MM.1S (cell line): ENCODE results near the gene USP10.
A peak's percentile ranks its signal among the peaks of the same experiment; 100 is the strongest.

Experiments
- DNase-seq: peaks from one replicate; pipeline ENCODE4 v3.0.0-alpha.2; 2015
- H2AFZ ChIP-seq: fragments of 300-600 bp; sonication (generic); 2 replicates; pipeline ENCODE4 v1.6.0; 2016; ENCODE audit warnings: antibody characterized with exemption, low read length
- H3F3A ChIP-seq: fragments of 300-600 bp; sonication (generic); 2 replicates; pipeline ENCODE4 v1.6.1; 2016; ENCODE audit warnings: mild to moderate bottlenecking, antibody characterized with exemption, low read length, moderate library complexity, mixed read lengths; ENCODE audit not compliant: insufficient read depth
- H3K27ac ChIP-seq: fragments of 300-600 bp; sonication (generic); 2 replicates; pipeline ENCODE4 v1.5.1; 2016; ENCODE audit warnings: mild to moderate bottlenecking, low read length
- H3K27me3 ChIP-seq: fragments of 300-600 bp; sonication (generic); replicated peaks from 2 replicates; pipeline ENCODE4 v1.6.0; 2016; ENCODE audit warnings: low read length; ENCODE audit not compliant: insufficient read depth
- H3K36me3 ChIP-seq: fragments of 300-600 bp; sonication (generic); replicated peaks from 2 replicates; pipeline ENCODE4 v1.6.1; 2016; ENCODE audit warnings: mild to moderate bottlenecking, low read length, mixed read lengths; ENCODE audit not compliant: insufficient read depth
- H3K4me1 ChIP-seq: fragments of 300-600 bp; sonication (generic); 2 replicates; pipeline ENCODE4 v1.6.1; 2016; ENCODE audit warnings: low read length, mixed read lengths
- H3K4me2 ChIP-seq: fragments of 300-600 bp; sonication (generic); 2 replicates; pipeline ENCODE4 v1.6.0; 2016; ENCODE audit warnings: low read depth, low read length
- H3K4me3 ChIP-seq: fragments of 300-600 bp; sonication (generic); 2 replicates; pipeline ENCODE4 v1.5.1; 2016; ENCODE audit warnings: low read length, mixed read lengths
- H3K79me2 ChIP-seq: fragments of 300-600 bp; sonication (generic); 2 replicates; pipeline ENCODE4 v1.6.1; 2016; ENCODE audit warnings: mixed run types, low read length, mixed read lengths
- H3K9ac ChIP-seq: fragments of 300-600 bp; sonication (generic); 2 replicates; pipeline ENCODE4 v1.6.1; 2016; ENCODE audit warnings: low read length, mixed read lengths
- H3K9me2 ChIP-seq: fragments of 300-600 bp; sonication (generic); replicated peaks from 2 replicates; pipeline ENCODE4 v1.6.1; 2016; ENCODE audit warnings: mild to moderate bottlenecking, low read length, mixed read lengths; ENCODE audit not compliant: insufficient read depth
- H3K9me3 ChIP-seq: fragments of 300-600 bp; sonication (generic); replicated peaks from 2 replicates; pipeline ENCODE4 v1.6.1; 2016; ENCODE audit warnings: mild to moderate bottlenecking, low read length, mixed read lengths; ENCODE audit not compliant: insufficient read depth
- H4K20me1 ChIP-seq: fragments of 300-600 bp; sonication (generic); 2 replicates; pipeline ENCODE4 v1.6.1; 2016; ENCODE audit warnings: mild to moderate bottlenecking, low read length, moderate library complexity, mixed read lengths; ENCODE audit not compliant: insufficient read depth
- EZH2 ChIP-seq: fragments of 300-600 bp; sonication (generic); optimal IDR thresholded peaks from 2 replicates; pipeline ENCODE3; 2017; ENCODE audit warnings: low read depth, mild to moderate bottlenecking, antibody characterized with exemption, low read length, mixed read lengths
- EZH2phosphoT487 ChIP-seq: fragments of 300-600 bp; sonication (generic); IDR thresholded peaks from 2 replicates; pipeline ENCODE4 v1.6.1; 2018; ENCODE audit warnings: antibody characterized with exemption, low read length
- TF ChIP-seq, protein P1 (sequence below): fragments of 300-600 bp; sonication (generic); IDR thresholded peaks from 2 replicates; pipeline ENCODE4 v1.5.1; 2016; ENCODE audit warnings: antibody characterized with exemption, low read length, mixed read lengths

The USP10 gene

DNA sequence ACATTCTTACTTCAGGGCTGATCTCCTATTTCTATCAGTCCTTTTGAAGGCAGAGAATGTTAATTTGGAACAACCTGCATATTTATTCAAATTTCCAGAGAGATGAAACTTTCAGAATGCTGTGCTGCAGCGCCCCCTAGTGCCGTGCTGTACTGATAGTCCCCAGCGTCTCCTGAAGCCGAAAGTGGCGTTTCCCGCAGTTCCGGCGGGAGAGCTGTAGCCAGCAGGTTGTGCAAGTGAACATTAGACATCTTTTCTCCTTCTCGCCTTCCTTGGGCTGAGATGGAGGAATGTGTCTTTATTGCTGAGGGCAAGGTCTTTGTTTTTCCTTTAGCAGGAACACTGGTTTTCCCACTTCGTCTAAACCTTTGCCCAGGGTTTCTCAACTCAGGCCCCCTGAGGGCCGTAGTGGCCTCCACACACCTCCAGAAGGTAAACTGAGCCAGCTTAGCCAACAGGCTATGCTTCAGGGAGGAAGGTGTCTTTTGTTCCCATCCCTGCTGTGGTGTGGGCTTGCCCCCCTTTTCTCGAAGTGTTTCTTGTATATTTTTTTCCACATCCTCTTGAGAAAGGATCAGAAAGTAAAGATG lies 26.4 kb downstream of the USP10 start:
- TF ChIP-seq, protein P1, sequence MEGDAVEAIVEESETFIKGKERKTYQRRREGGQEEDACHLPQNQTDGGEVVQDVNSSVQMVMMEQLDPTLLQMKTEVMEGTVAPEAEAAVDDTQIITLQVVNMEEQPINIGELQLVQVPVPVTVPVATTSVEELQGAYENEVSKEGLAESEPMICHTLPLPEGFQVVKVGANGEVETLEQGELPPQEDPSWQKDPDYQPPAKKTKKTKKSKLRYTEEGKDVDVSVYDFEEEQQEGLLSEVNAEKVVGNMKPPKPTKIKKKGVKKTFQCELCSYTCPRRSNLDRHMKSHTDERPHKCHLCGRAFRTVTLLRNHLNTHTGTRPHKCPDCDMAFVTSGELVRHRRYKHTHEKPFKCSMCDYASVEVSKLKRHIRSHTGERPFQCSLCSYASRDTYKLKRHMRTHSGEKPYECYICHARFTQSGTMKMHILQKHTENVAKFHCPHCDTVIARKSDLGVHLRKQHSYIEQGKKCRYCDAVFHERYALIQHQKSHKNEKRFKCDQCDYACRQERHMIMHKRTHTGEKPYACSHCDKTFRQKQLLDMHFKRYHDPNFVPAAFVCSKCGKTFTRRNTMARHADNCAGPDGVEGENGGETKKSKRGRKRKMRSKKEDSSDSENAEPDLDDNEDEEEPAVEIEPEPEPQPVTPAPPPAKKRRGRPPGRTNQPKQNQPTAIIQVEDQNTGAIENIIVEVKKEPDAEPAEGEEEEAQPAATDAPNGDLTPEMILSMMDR, result peak; percentile 71
- TF ChIP-seq EZH2phosphoT487, result no peak
- no peaks in the 10 kb centered on the region for H3F3A ChIP-seq
- no peaks in the 10 kb centered on the region for H3K27me3 ChIP-seq
- peak; percentile 52 for DNase-seq
- H3K79me2 ChIP-seq, result peaks cover 89% of the 10 kb centered on the region
- H3K36me3 ChIP-seq, result no peaks in the 10 kb centered on the region
- H3K4me2 ChIP-seq, result peak overlapping the region; percentile 18; the same call in 1 of the 2 replicates
- no peak overlapping the region for H2AFZ ChIP-seq
- H4K20me1 ChIP-seq, result peaks cover 12% of the 10 kb centered on the region
- H3K9me2 ChIP-seq, result no peaks in the 10 kb centered on the region
- H3K4me3 ChIP-seq, result no peak overlapping the region
- H3K27ac ChIP-seq, result no peak overlapping the region
- H3K4me1 ChIP-seq, result 0 out of 2 replicates have a peak, but pooled peaks cover 5% of the 10 kb centered on the region
- no peak overlapping the region for H3K9ac ChIP-seq
- H3K9me3 ChIP-seq, result no peaks in the 10 kb centered on the region

DNA sequence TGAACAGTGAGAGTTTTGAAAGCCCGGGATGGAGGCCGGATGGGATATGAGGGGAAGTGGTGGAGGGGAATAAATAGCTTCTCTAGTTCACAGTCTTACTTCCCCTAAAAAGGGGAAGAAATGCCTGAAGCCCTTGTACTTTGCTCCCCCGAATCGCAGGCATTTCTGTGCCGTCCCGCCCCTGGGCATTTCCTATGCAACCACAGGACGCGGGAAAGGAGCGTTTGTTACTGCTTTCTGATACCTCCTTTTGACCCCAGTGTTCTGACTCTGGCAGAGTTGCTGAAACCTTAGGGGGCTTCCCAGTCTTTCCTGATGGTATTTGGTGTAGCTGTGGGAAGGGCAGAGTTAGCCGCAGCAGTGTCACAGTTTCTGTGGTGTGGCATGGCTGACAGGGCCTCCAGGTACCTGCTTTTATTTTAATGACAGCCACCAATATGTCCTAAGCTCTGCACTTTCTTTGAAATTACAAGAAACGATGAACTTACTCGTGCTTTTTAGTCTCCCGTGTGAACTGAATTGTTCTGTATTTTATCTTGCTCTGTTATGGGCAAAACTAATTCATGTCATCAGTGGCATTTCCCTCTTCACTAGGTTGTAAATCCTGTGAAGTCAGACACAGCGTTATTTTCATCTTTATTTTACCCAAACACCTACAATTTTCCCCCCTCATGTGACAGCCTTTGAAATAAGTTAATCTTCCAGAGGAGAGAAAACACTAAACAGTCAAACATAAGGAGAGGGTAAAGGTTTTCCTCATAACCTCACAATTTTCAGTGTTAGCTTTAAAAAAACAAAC lies 27.1 kb downstream of the USP10 start:
- Histone ChIP-seq H3K27ac (no peak overlapping the region), H3K27me3 (no peaks in the 10 kb centered on the region), H3K9ac (no peak overlapping the region), H3K9me2 (no peaks in the 10 kb centered on the region), H4K20me1 (peaks cover 12% of the 10 kb centered on the region), H3K36me3 (no peaks in the 10 kb centered on the region), H3K4me3 (no peak overlapping the region), H2AFZ (no peak overlapping the region), H3K4me1 (0 out of 2 replicates have a peak, but pooled peaks cover 5% of the 10 kb centered on the region), H3K4me2 (peak overlapping the region; percentile 18; the same call in 1 of the 2 replicates), H3K9me3 (no peaks in the 10 kb centered on the region), H3K79me2 (peaks cover 89% of the 10 kb centered on the region), H3F3A (no peaks in the 10 kb centered on the region)
- DNase-seq, result no peak
- TF ChIP-seq, protein P1, result no peak
- TF ChIP-seq EZH2phosphoT487 (no peak), EZH2 (no peak)

DNA sequence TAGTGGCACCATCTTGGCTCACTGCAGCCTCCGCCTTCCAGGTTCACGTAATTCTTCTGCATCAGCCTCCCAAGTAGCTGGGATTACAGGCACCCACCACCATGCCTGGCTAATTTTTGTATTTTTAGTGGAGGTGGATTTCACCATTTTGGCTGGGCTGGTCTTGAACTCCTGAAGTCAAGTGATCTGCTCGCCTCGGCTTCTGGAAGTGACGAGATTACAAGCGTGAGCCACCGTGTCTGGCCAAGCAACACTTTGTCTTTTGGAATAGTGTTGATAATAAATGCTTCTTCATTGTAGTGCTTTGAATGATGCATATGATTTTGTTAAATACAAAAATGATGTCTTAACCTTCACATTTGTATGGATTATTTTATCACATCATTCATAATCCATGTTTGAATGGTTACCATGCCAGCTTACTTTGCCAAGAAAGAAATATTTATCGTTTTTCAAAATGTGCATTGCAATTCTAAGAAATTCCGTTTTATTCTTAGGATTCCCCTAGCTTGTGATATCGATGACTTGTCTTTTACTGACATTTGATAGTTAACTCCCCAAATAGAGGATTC lies 29.1 kb downstream of the USP10 start:
- no peak for TF ChIP-seq EZH2
- TF ChIP-seq, protein P1, result no peak
- TF ChIP-seq EZH2phosphoT487, result no peak
- no peaks in the 10 kb centered on the region for H3F3A ChIP-seq
- H4K20me1 ChIP-seq, result peaks cover 12% of the 10 kb centered on the region
- no peaks in the 10 kb centered on the region for H3K36me3 ChIP-seq
- H3K9me2 ChIP-seq, result no peaks in the 10 kb centered on the region
- no peak for DNase-seq
- H3K4me1 ChIP-seq, result 0 out of 2 replicates have a peak, but pooled peaks cover 5% of the 10 kb centered on the region
- no peaks in the 10 kb centered on the region for H3K27me3 ChIP-seq
- no peak overlapping the region for H3K4me3 ChIP-seq
- H2AFZ ChIP-seq, result no peak overlapping the region
- no peak overlapping the region for H3K9ac ChIP-seq
- no peak overlapping the region for H3K27ac ChIP-seq
- peaks cover 88% of the 10 kb centered on the region for H3K79me2 ChIP-seq
- no peak overlapping the region for H3K4me2 ChIP-seq
- no peaks in the 10 kb centered on the region for H3K9me3 ChIP-seq
